Naive thymus-derived CD8-positive, alpha-beta T cell (primary cell): ENCODE results near the gene ENOSF1. TPM values are rescaled to one million over a fixed set of nuclear protein-coding genes. Genes with fewer than 3 reads are reported as not detected.

Source experiments
- ATAC-seq, 2 donors: fragments of 150-1000 bp; cut with Tn5 transposase in 1 of 2; sonication (Bioruptor Pico), chemical (Tn5 transposase) in 1 of 2; 1 replicate in 1 of 2; 2 replicates in 1 of 2; pipeline ENCODE4 v1.10.0; 2021; ENCODE audit warnings: mild to moderate bottlenecking in 2 of 2, moderate library complexity in 2 of 2
- POLR2A ChIA-PET: fragments of 350-600 bp; sonication (Branson Sonifier 250); formaldehyde crosslinking; loops from one replicate; lab custom pipeline; 2021; ENCODE audit warnings: antibody characterized with exemption; lab: Charles Lee
- DNase-seq, 10 donors: peaks; one replicate each; pipeline versions ENCODE4 v3.0.0 to v3.0.0-alpha.2; 2020 to 2022
- H3K27ac Mint-ChIP-seq, 10 donors: one replicate each; pipeline ENCODE4 v1.8.0; 2020 to 2022; ENCODE audit warnings: mild to moderate bottlenecking in 10 of 10, mixed read lengths in 10 of 10, moderate library complexity in 4 of 10, inconsistent platforms in 1 of 10
- H3K27me3 Mint-ChIP-seq, 5 donors: one replicate each; pipeline ENCODE4 v1.8.0; 2021 to 2022; ENCODE audit warnings: mixed read lengths in 5 of 5
- H3K36me3 Mint-ChIP-seq, 3 donors: one replicate each; pipeline ENCODE4 v1.8.0; 2020 to 2022; ENCODE audit warnings: mixed read lengths in 3 of 3, mild to moderate bottlenecking in 2 of 3, inconsistent platforms in 1 of 3
- H3K4me1 Mint-ChIP-seq, 4 donors: one replicate each; pipeline ENCODE4 v1.8.0; 2021 to 2022; ENCODE audit warnings: mixed read lengths in 4 of 4
- H3K4me3 Mint-ChIP-seq, 10 donors: one replicate each; pipeline ENCODE4 v1.8.0; 2020 to 2022; ENCODE audit warnings: mild to moderate bottlenecking in 10 of 10, mixed read lengths in 10 of 10, moderate library complexity in 6 of 10, inconsistent platforms in 1 of 10
- H3K9me3 Mint-ChIP-seq, 9 donors: one replicate each; pipeline ENCODE4 v1.8.0; 2020 to 2022; ENCODE audit warnings: mixed read lengths in 9 of 9, mild to moderate bottlenecking in 3 of 9, inconsistent platforms in 1 of 9, moderate library complexity in 1 of 9
- polyA plus RNA-seq, 3 donors: library from polyadenylated mRNA; unstranded; fragments of 300-500 nt; fragmentation: Illumina TruSeq; gene quantifications; one replicate each; pipeline ENCODE4 v1.2.3, GENCODE V29; 2021
- total RNA-seq, 8 experiments: library from RNA in 2 of 8; stranded (reverse) in 2 of 8; gene quantifications; one replicate each; pipeline ENCODE4 v1.2.3 and lab custom pipeline; 2021 to 2026

ENOSF1 gene
- total and polyA plus RNA-seq, 5 experiments from 2014 or later: 8.2 to 123 (median 13.8) TPM

- Mint-ChIP-seq H3K36me3 (peaks cover 0 to 2% (median 0%) of the 10 kb centered on the region in 3 donors), H3K27me3 (peaks cover 7 to 31% (median 20%) of the 10 kb centered on the region in 5 donors), H3K9me3 (no peaks in the 10 kb centered on the region), H3K27ac (peak overlapping the region in 1 of 10 donors; percentile 56), H3K4me3 (peak overlapping the region in 1 of 10 donors; percentile 55), H3K4me1 (peaks cover 3 to 7% (median 6%) of the 10 kb centered on the region in 4 donors)
- POLR2A ChIA-PET: no interaction called here
- no peak for ATAC-seq
- peak in 1 of 10 donors; percentile 14 for DNase-seq
Observed at GRCh38 chr18:650428-650858, 62.0 kb downstream of the ENOSF1 start.

- ATAC-seq (no peak), DNase-seq (no peak)
- Mint-ChIP-seq H3K9me3 (no peaks in the 10 kb centered on the region), H3K27me3 (peaks cover 5 to 20% (median 12%) of the 10 kb centered on the region in 5 donors), H3K4me1 (peaks cover 3 to 7% (median 6%) of the 10 kb centered on the region in 4 donors), H3K4me3 (no peak overlapping the region), H3K36me3 (no peaks in the 10 kb centered on the region), H3K27ac (no peak overlapping the region)
- POLR2A ChIA-PET: no interaction called here
Observed at GRCh38 chr18:649341-649740, 63.1 kb downstream of the ENOSF1 start.

- no peak for ATAC-seq
- no peak overlapping the region for H3K27ac Mint-ChIP-seq
Observed at GRCh38 chr18:647304-647703, 65.1 kb downstream of the ENOSF1 start.

GRCh38 chr18:644395-645004 lies 67.9 kb downstream of the ENOSF1 start:
- POLR2A ChIA-PET: no interaction called here
- H3K27ac Mint-ChIP-seq: no peak overlapping the region
- H3K4me1 Mint-ChIP-seq: no peaks in the 10 kb centered on the region
- no peak for DNase-seq
- no peak overlapping the region for H3K4me3 Mint-ChIP-seq
- H3K27me3 Mint-ChIP-seq: no peaks in the 10 kb centered on the region
- no peaks in the 10 kb centered on the region for H3K36me3 Mint-ChIP-seq
- no peak for ATAC-seq
- H3K9me3 Mint-ChIP-seq: no peaks in the 10 kb centered on the region

More at GRCh38 chr18:647304-647703, 65.1 kb downstream of the ENOSF1 start:
- H3K4me3 Mint-ChIP-seq: no peak overlapping the region
- peaks cover 3 to 7% (median 6%) of the 10 kb centered on the region in 4 donors for H3K4me1 Mint-ChIP-seq
- H3K9me3 Mint-ChIP-seq: no peaks in the 10 kb centered on the region
- H3K27me3 Mint-ChIP-seq: peaks cover 0 to 9% (median 6%) of the 10 kb centered on the region in 5 donors
- H3K36me3 Mint-ChIP-seq: no peaks in the 10 kb centered on the region
- no peak for DNase-seq
- POLR2A ChIA-PET: no interaction called here

- H3K4me1 Mint-ChIP-seq: peaks cover 0 to 2% (median 0%) of the 10 kb centered on the region in 4 donors
- no peaks in the 10 kb centered on the region for H3K9me3 Mint-ChIP-seq
Observed at GRCh38 chr18:641224-641623, 71.2 kb downstream of the ENOSF1 start.

GRCh38 chr18:635171-635570 lies 77.3 kb downstream of the ENOSF1 start:
- peaks cover 0 to 14% (median 6%) of the 10 kb centered on the region in 5 donors for H3K27me3 Mint-ChIP-seq
- H3K9me3 Mint-ChIP-seq: no peaks in the 10 kb centered on the region
- DNase-seq (no peak), ATAC-seq (no peak)
- H3K4me1 Mint-ChIP-seq: peaks cover 0 to 2% (median 0%) of the 10 kb centered on the region in 4 donors
- no peak overlapping the region for H3K4me3 Mint-ChIP-seq
- POLR2A ChIA-PET: no interaction called here
- no peaks in the 10 kb centered on the region for H3K36me3 Mint-ChIP-seq
- H3K27ac Mint-ChIP-seq: no peak overlapping the region

More at GRCh38 chr18:641224-641623, 71.2 kb downstream of the ENOSF1 start:
- ATAC-seq (no peak), DNase-seq (no peak)
- Mint-ChIP-seq H3K4me3 (no peak overlapping the region), H3K27me3 (peaks cover 0 to 10% (median 4%) of the 10 kb centered on the region in 5 donors), H3K27ac (no peak overlapping the region), H3K36me3 (no peaks in the 10 kb centered on the region)
- POLR2A ChIA-PET: no interaction called here

GRCh38 chr18:634551-635045 lies 77.8 kb downstream of the ENOSF1 start:
- POLR2A ChIA-PET: no interaction called here
- no peak for ATAC-seq
- H3K27ac Mint-ChIP-seq: no peak overlapping the region
- DNase-seq: no peak
- no peaks in the 10 kb centered on the region for H3K9me3 Mint-ChIP-seq
- no peaks in the 10 kb centered on the region for H3K36me3 Mint-ChIP-seq
- peaks cover 0 to 14% (median 6%) of the 10 kb centered on the region in 5 donors for H3K27me3 Mint-ChIP-seq
- H3K4me3 Mint-ChIP-seq: no peak overlapping the region
- H3K4me1 Mint-ChIP-seq: peaks cover 0 to 2% (median 0%) of the 10 kb centered on the region in 4 donors

GRCh38 chr18:631560-631959 lies 80.9 kb downstream of the ENOSF1 start:
- Mint-ChIP-seq H3K4me3 (no peak overlapping the region), H3K27me3 (peaks cover 0 to 13% (median 4%) of the 10 kb centered on the region in 5 donors), H3K27ac (no peak overlapping the region), H3K36me3 (no peaks in the 10 kb centered on the region), H3K4me1 (peaks cover 0 to 2% (median 0%) of the 10 kb centered on the region in 4 donors), H3K9me3 (no peaks in the 10 kb centered on the region)
- ATAC-seq (no peak), DNase-seq (no peak)
- POLR2A ChIA-PET: no interaction called here

- ATAC-seq: no peak
Observed at GRCh38 chr18:629269-630150, 82.9 kb downstream of the ENOSF1 start.

GRCh38 chr18:627231-627630 lies 85.2 kb downstream of the ENOSF1 start:
- DNase-seq (no peak), ATAC-seq (no peak)
- Mint-ChIP-seq H3K9me3 (no peaks in the 10 kb centered on the region), H3K27ac (no peak overlapping the region), H3K36me3 (no peaks in the 10 kb centered on the region), H3K27me3 (peaks cover 0 to 11% (median 7%) of the 10 kb centered on the region in 5 donors), H3K4me1 (peaks cover 0 to 4% (median 0%) of the 10 kb centered on the region in 4 donors), H3K4me3 (no peak overlapping the region)
- POLR2A ChIA-PET: no interaction called here

More at GRCh38 chr18:629269-630150, 82.9 kb downstream of the ENOSF1 start:
- Mint-ChIP-seq H3K4me3 (no peak overlapping the region), H3K4me1 (peaks cover 0 to 2% (median 0%) of the 10 kb centered on the region in 4 donors), H3K27me3 (peaks cover 0 to 13% (median 3%) of the 10 kb centered on the region in 5 donors), H3K9me3 (no peaks in the 10 kb centered on the region), H3K27ac (peak overlapping the region in 3 of 10 donors; percentile 18 to 34 (median 28)), H3K36me3 (no peaks in the 10 kb centered on the region)
- no peak for DNase-seq
- POLR2A ChIA-PET: no interaction called here

- peaks cover 0 to 10% (median 3%) of the 10 kb centered on the region in 5 donors for H3K27me3 Mint-ChIP-seq
- peaks cover 0 to 2% (median 0%) of the 10 kb centered on the region in 4 donors for H3K4me1 Mint-ChIP-seq
- DNase-seq: peak; percentile 6 to 72 (median 31)
- H3K4me3 Mint-ChIP-seq: no peak overlapping the region
- no peaks in the 10 kb centered on the region for H3K9me3 Mint-ChIP-seq
- H3K27ac Mint-ChIP-seq: no peak overlapping the region
- H3K36me3 Mint-ChIP-seq: no peaks in the 10 kb centered on the region
- ATAC-seq: peak; percentile 66 to 67
- POLR2A ChIA-PET: no interaction called here
Observed at GRCh38 chr18:623761-624620, 88.4 kb downstream of the ENOSF1 start.

- DNase-seq (no peak), ATAC-seq (no peak)
- POLR2A ChIA-PET: no interaction called here
- Mint-ChIP-seq H3K36me3 (no peaks in the 10 kb centered on the region), H3K27ac (no peak overlapping the region), H3K27me3 (peaks cover 0 to 10% (median 3%) of the 10 kb centered on the region in 5 donors), H3K4me3 (no peak overlapping the region), H3K4me1 (peaks cover 0 to 2% (median 0%) of the 10 kb centered on the region in 4 donors), H3K9me3 (no peaks in the 10 kb centered on the region)
Observed at GRCh38 chr18:622289-622688, 90.1 kb downstream of the ENOSF1 start.
